SK-N-SH (cell line): ENCODE measurements around the gene DOCK4.

Experiments used
- CTCF ChIP-seq: fragments of 200-600 bp; sonication (generic); IDR thresholded peaks from 2 replicates; pipeline ENCODE4 v1.6.1; 2017; ENCODE audit warnings: antibody characterized with exemption, mild to moderate bottlenecking, moderate library complexity
- EP300 ChIP-seq, 2 experiments: IDR thresholded peaks; 2 replicates each; pipeline versions ENCODE4 v1.4.0 to v1.6.1; 2012; ENCODE audit warnings: borderline replicate concordance in 1 of 2, low read depth in 1 of 2, low read length in 1 of 2
- EZH2phosphoT487 ChIP-seq: fragments of 200-600 bp; sonication (generic); IDR thresholded peaks from 2 replicates; pipeline ENCODE4 v1.6.1; 2017; ENCODE audit warnings: low read depth, mixed run types, mild to moderate bottlenecking, antibody characterized with exemption, moderate library complexity, borderline replicate concordance
- FOXJ3 ChIP-seq: sonication (generic); formaldehyde crosslinking; IDR thresholded peaks from 2 replicates; pipeline ENCODE4 v1.5.1; 2020; ENCODE audit warnings: mild to moderate bottlenecking, missing genetic modification reagents
- FOXM1 ChIP-seq: IDR thresholded peaks from 2 replicates; pipeline ENCODE4 v1.4.0; 2012; ENCODE audit warnings: low read depth, mild to moderate bottlenecking
- JUND ChIP-seq: IDR thresholded peaks from 2 replicates; pipeline ENCODE4 v1.4.0; 2012
- MXI1 ChIP-seq: IDR thresholded peaks from 2 replicates; pipeline ENCODE4 v1.6.1; 2012; ENCODE audit warnings: mild to moderate bottlenecking, low read depth, low read length, improper control_type of control experiment
- RFX5 ChIP-seq: IDR thresholded peaks from 2 replicates; pipeline ENCODE4 v1.6.1; 2012; ENCODE audit warnings: mild to moderate bottlenecking, improper control_type of control experiment, low read length
- SIN3A ChIP-seq: IDR thresholded peaks from 2 replicates; pipeline ENCODE4 v1.6.1; 2012; ENCODE audit warnings: low read depth, mild to moderate bottlenecking, low read length, moderate library complexity, borderline replicate concordance
- TAF1 ChIP-seq: IDR thresholded peaks from 2 replicates; pipeline ENCODE4 v1.6.1; 2012; ENCODE audit warnings: low read depth, mild to moderate bottlenecking, low read length, moderate library complexity, borderline replicate concordance
- YY1 ChIP-seq: IDR thresholded peaks from 2 replicates; pipeline ENCODE4 v1.4.0; 2012; ENCODE audit warnings: low read depth, mild to moderate bottlenecking
- ZBTB33 ChIP-seq: IDR thresholded peaks from 2 replicates; pipeline ENCODE4 v1.4.0; 2012; ENCODE audit warnings: low read depth, borderline replicate concordance
- TF ChIP-seq, protein P1 (sequence below): IDR thresholded peaks from 2 replicates; pipeline ENCODE4 v1.4.0; 2012; ENCODE audit warnings: low read depth

GRCh38 chr7:111829221-111829620 lies 377.0 kb downstream of the DOCK4 start:
- TF ChIP-seq YY1 (no peak), EZH2phosphoT487 (no peak), CTCF (no peak), RFX5 (no peak), MXI1 (no peak), EP300 (IDR thresholded peaks at IDR 0.05; ENCODE audit: borderline replicate concordance in 1 of 2, low read depth in 1 of 2, low read length in 1 of 2) (no peak), FOXM1 (no peak), TAF1 (no peak), FOXJ3 (CRISPR knock-in tag) (no peak), ZBTB33 (no peak), SIN3A (no peak), JUND (no peak)
- TF ChIP-seq, protein P1, sequence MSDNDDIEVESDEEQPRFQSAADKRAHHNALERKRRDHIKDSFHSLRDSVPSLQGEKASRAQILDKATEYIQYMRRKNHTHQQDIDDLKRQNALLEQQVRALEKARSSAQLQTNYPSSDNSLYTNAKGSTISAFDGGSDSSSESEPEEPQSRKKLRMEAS = no peak
